NOMO-1 treated with dmso at 0.1 percent for 144 hours (cell line): ENCODE data around the gene KCNK3.
"Not testable (repeated sequence)": the region's sequence is repeated elsewhere in the genome, so short reads cannot be mapped to it uniquely, and the experiment has no call there.

Source experiments
- DNase-seq: peaks from one replicate; lab custom pipeline; 2025; ENCODE audit not compliant: unreplicated experiment; lab: John Stamatoyannopoulos, UW

Gene KCNK3

GRCh38 chr2:26665296-26665695, 27.2 kb upstream of the KCNK3 start:
- DNase-seq = not testable (repeated sequence)

GRCh38 chr2:26666671-26667070, 25.9 kb upstream of the KCNK3 start:
- DNase-seq = no peak

GRCh38 chr2:26668041-26668440, 24.5 kb upstream of the KCNK3 start:
- no peak for DNase-seq

GRCh38 chr2:26668856-26669750, 23.4 kb upstream of the KCNK3 start:
- DNase-seq = no peak

GRCh38 chr2:26670171-26670570, 22.4 kb upstream of the KCNK3 start:
- DNase-seq = no peak

GRCh38 chr2:26670931-26671460, 21.5 kb upstream of the KCNK3 start:
- DNase-seq = no peak

- no peak for DNase-seq
These were observed 20.8 kb upstream of the KCNK3 start for GRCh38 chr2:26671691-26672090.

GRCh38 chr2:26672112-26672817, 20.3 kb upstream of the KCNK3 start:
- DNase-seq = no peak

- no peak for DNase-seq
These were observed 19.6 kb upstream of the KCNK3 start for GRCh38 chr2:26672818-26673393.

- DNase-seq = no peak
These were observed 18.3 kb upstream of the KCNK3 start for GRCh38 chr2:26674002-26674751.

GRCh38 chr2:26674771-26675170, 17.8 kb upstream of the KCNK3 start:
- DNase-seq = no peak

GRCh38 chr2:26675651-26676255, 16.8 kb upstream of the KCNK3 start:
- no peak for DNase-seq

- DNase-seq = no peak
These were observed 14.5 kb upstream of the KCNK3 start for GRCh38 chr2:26678035-26678434.

- DNase-seq = peak; percentile 15
These were observed 12.7 kb upstream of the KCNK3 start for GRCh38 chr2:26679867-26680266.

GRCh38 chr2:26681656-26682055, 10.9 kb upstream of the KCNK3 start:
- no peak for DNase-seq

- no peak for DNase-seq
These were observed 10.4 kb upstream of the KCNK3 start for GRCh38 chr2:26682155-26682554.

GRCh38 chr2:26683583-26683982, 8.9 kb upstream of the KCNK3 start:
- DNase-seq = no peak

GRCh38 chr2:26685341-26685740, 7.2 kb upstream of the KCNK3 start:
- no peak for DNase-seq

- no peak for DNase-seq
These were observed 6.3 kb upstream of the KCNK3 start for GRCh38 chr2:26685989-26686839.

GRCh38 chr2:26687328-26687727, 5.2 kb upstream of the KCNK3 start:
- DNase-seq = no peak
